ENCODE results near the gene VLDLR.
"Not testable (repeated sequence)": the region's sequence is repeated elsewhere in the genome, so short reads cannot be mapped to it uniquely, and the experiment has no call there.

VLDLR gene

DNA sequence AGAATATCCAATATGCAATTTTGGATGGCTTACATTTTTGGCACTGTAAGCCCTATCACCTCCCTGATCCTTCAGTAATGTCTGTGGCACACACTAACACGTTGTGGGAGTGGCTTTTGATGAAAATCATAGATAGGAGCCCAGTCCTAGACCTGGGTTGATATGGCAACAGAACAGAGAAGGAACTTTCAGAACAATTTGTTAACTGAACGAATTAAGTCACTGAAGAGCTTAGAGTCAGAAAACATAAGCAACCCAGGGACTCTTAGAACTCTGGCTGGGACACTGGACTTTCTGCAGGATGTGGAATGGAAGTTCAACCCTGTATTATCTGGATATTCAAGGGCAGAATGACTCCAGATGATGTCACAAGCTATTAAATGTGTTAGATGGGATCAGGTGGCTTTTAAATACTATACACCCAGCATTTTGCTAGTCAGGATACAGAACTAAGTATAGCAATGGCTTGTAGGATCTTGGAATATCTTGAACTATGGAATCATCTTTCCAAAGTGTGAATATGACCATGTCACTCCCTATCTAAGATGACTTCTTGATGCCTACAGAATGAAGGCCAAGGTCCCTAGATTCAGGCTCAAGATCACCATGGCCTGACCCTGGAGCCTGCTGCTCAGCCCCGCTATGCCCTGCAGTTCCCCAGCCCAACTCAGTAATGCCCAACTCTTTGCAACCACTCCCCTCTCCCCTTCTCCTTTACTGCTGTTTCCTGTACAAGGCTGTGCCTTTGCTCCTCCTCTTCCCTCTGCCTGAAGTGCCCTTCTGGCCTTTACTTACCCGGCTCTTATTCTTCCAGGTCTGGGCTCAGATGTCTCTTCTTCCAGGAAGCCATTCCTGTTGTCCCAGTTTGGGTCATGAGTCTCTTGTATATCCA, 42.8 kb downstream of the VLDLR start:
- no peak for DNase-seq

GRCh38 chr9:2666569-2666968, 45.0 kb downstream of the VLDLR start:
- no peak for DNase-seq

GRCh38 chr9:2673161-2673560, 51.6 kb downstream of the VLDLR start:
- no peak for DNase-seq

GRCh38 chr9:2674141-2674824, 52.7 kb downstream of the VLDLR start:
- DNase-seq: no peak

DNA sequence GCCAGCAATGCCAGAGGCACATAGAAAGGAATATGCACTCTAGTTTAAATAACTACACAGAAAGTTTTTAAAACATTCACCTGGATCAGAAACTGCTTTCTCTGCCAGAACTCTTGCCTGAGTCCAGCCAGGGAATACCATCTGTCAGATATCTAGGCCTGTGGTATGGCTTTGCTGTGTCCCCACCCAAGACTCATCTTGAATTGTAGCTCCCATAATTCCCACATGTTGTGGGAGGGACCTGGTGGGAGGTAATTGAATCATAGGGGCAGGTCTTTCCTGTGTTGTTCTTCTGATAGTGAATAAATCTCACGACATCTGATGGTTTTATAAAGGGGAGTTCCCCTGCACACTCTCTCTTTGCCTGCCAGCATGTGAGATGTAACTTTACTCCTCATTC, 54.2 kb downstream of the VLDLR start:
- DNase-seq: no peak

GRCh38 chr9:2676466-2676865, 54.9 kb downstream of the VLDLR start:
- DNase-seq: no peak

DNA sequence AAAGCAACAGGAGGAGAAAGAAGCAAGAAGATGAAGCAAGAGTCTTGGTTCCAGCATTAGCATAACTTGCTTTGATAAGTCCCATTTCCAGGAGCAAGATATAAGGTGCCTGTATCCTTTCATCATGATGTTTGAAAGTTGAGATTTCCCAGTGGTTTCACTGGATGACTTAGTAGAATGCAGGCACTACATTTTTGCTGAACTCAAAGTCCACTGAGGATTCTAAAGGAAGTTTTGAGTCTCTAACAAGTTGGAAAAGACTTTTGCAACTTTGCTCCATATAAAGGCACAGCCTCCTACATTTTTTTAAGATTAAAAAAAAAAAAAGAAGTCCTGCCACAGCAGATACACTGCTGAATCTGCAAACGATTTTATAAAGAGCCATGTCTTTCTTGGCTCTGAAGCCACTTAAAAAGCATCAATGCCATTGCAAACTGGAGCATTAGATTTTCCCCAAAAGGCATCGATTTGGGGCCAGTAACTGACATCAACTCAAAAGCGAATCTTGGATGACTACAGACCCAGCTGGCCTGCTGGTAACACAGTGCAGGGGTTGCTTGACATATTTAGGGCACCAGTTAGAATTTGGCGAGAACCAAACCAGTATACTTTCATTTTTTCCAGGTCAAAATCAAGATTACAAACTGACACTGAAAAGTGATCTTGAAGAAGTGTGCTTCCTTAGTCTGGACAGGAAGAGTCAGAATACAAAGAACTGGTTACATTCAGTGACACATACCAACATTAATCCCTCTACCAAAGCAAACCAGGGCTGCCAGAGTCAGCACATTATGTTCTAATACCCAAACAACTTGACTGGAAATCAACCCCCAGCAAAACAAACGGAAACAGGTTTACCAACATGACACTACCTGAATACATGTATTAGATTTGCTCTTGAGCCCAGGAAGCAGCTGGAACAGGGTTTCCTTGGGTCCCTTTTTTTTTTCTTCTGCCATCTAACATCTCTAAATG, 56.6 kb downstream of the VLDLR start:
- no peak for DNase-seq

- DNase-seq: no peak
Observed at GRCh38 chr9:2679011-2679410, 57.4 kb downstream of the VLDLR start.

- no peak for DNase-seq
Observed at GRCh38 chr9:2681981-2682380, 60.4 kb downstream of the VLDLR start.

DNA sequence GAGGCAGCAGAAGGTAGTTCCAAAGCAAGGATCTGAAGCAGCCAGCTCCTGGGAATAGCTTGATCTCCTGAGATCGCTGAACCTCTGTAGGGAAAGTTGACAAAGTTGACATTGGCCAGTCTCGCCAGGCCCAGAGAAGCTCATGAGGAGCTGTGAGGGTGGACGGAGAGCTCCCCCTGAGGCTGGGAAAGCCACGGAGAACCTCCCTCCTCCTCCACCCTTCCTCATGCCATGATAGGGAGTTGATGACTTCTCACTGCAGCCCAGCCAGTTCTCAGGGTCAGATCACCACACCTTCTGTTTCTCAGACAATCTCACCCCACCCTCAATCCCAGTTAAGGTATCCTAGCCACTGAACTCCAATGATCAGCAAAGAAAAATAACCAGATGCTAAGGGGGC, 65.3 kb downstream of the VLDLR start:
- no peak for DNase-seq

- DNase-seq: no peak
Observed at GRCh38 chr9:2688636-2689035, 67.0 kb downstream of the VLDLR start.

GRCh38 chr9:2691212-2691611, 69.6 kb downstream of the VLDLR start:
- no peak for DNase-seq

DNA sequence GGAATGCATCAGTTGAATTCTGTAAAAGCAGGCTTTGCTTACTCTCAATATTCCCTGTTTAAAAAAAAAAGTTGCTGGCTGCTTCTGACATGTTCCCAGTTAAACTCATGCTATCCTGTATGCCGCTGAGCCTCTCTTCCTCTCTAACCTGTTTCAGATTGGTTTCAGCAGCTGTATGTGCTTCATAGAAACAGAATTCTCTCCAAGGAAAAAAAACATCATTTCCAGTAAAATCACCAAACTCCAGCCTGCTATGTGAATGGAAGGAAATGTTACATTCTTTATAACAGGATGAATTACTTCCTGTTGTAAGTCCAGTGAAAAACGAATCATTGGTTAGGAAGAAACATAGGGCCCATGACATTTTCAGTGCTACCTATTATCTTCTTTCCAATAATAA, 70.0 kb downstream of the VLDLR start:
- no peak for DNase-seq

DNA sequence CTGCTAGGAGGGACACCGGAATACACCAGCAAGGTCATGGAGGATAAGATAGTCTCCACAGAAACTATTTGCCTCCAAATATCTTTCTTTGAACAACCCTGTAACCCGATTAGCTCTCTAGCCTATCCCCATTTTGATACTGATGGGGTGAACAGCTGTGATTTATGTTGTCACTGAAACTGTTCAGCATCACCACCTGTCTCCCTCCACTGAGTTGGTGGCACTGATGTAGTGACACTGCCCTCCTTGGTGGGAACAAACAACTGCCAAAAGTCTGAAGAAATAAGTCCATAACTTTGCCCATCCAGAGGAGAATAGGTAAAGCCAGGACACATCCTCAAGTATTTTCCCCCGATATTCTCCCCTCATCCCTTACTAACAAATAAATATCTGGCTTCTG, 71.5 kb downstream of the VLDLR start:
- no peak for DNase-seq

DNA sequence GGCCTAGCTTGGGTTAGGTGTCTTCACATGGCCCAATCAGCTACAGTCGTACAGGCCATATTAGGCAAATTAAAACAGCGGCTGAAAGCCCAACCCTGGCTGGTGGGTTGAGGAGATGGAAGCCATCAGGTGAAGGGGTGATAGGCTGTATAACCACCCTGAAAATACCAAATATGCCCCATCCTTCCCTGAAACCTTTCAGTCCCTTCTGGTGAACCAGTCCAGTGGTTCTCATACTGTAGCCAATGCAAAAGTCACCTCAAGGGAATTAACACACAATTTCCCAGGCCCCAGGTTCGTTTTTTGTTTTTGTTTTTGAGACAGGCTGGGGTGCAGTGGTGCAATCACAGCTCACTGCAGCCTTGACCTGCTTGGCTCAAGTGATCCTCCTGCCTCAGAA, 75.9 kb downstream of the VLDLR start:
- no peak for DNase-seq

DNA sequence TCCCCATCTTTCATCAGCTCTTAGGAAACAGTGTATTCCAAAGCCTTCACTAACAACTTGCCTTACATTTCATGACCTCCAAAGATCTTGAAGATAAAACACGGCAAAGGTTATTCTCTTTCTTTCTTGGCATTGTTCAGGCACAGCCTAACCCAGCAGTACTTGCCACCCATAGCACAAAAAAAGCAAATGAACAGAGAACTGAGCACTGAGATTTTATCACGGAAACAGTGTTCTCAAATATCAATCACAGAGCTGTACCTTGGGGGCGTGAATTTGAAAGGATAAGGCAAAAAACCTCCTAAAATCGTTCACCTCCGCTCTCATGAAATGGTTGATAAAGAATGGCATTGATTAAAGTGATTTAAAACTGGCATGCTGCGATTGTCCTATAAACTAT, 78.8 kb downstream of the VLDLR start:
- DNase-seq: no peak

- DNase-seq: no peak
Observed at GRCh38 chr9:2700909-2701550, 79.4 kb downstream of the VLDLR start.

GRCh38 chr9:2704504-2704903, 82.9 kb downstream of the VLDLR start:
- no peak for DNase-seq

DNA sequence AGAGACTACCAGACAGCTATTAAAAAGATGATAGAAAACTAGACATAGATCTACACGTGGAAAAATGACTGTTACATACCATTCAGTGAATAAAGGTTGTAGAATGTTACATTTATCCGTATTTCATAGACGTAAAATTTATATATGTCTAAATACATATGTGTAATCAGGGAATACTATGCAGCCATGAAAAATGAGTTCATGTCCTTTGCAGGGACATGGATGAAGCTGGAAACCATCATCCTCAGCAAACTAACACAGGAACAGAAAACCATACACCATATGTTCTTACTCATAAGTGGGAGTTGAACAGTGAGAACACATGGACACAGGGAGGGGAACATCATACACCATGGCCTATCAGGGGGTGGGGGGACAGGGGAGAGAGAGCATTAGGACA, 85.7 kb downstream of the VLDLR start:
- not testable (repeated sequence) for DNase-seq
